GM21528 (cell line): Measurements from ENCODE around the gene FAM53A.
"Not testable (repeated sequence)": the region's sequence is repeated elsewhere in the genome, so short reads cannot be mapped to it uniquely, and the experiment has no call there.

Experiments
- ATAC-seq: cut with Tn5 transposase; IDR thresholded peaks from one replicate; pipeline ENCODE4 v1.9.1; 2021; ENCODE audit warnings: mild to moderate bottlenecking, moderate library complexity; ENCODE audit not compliant: unreplicated experiment, low FRiP score

The FAM53A gene

DNA sequence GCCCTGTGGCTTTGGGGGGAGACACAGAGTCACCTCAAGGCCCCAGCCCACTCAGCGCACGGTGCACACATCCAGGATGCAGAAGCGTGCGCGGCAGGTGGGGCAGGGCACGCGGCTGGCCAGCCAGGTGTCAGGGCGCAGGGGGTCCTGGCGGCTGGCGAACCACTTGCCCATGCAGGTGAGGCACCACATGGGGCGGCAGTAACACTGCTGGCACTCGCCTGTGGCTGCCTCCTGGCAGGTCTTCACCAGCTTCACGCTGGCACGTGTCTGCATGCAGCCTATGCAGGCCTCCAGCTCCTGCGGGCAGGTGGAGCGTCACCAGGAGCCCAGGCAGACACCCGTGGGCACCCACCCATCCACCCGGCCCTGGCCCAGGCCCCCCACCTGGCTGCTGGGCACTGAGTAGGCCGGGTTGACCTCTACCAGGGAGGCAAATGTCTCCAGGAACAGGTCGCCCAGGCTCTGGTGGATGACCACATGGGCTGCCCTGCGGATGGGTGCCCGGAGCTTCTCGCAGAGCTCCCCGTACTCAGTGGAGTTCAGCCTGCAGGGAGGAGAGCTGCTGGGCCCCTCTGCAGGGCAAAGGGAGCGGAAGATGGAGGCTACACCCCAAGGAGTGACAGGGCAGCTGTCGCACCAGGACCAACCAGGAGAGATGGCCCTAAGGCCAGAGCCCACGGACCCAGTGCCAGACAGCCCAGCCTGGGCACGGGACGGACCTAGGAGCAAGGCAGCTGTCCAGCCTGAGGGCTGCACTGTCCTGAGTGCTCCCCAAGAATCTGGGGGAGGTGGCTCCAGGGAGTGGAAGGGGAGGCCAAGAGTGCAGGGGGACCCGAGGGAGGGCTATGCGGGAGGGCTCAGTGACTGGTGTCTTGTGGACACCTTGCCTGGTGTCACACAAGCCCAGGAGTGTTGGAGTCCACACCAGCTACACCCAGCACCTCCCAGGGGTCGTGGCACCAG, 33.3 kb upstream of the FAM53A start:
- ATAC-seq = no peak

- no peak for ATAC-seq
Measured at GRCh38 chr4:1716065-1716945, 32.2 kb upstream of the FAM53A start.

GRCh38 chr4:1715002-1715758, 31.1 kb upstream of the FAM53A start:
- no peak for ATAC-seq

DNA sequence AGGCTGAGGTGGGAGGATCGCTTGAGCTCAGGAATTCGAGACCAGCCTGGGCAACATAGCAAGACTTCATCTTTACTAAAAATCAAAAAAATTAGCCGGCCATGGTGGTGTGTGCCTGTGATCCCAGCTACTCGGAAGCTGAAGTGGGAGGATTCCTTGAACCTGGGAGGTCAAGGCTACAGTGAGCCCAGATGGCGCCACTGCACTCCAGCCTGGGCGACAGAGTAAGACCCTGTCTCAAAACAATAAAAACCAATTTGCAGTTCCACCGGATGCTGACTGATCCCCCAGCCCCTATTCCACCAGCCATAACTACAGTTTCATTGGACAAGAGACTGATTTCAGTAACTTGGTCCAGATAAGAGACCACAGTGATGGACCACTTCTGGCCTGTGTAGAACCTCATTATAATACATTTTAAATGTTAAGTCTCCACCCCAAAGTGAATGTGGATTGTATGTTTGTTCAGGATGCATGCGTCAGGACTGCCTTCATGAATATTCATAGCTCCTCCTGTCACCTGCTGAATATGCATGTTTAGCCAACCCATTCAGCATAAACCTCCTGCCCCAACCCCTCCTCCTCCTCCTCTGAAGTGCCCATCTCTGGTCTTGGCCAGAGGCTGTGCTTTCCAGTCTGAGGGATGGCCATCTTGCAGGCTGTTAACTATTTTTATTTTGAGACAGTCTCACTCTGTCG, 30.3 kb upstream of the FAM53A start:
- ATAC-seq = no peak

DNA sequence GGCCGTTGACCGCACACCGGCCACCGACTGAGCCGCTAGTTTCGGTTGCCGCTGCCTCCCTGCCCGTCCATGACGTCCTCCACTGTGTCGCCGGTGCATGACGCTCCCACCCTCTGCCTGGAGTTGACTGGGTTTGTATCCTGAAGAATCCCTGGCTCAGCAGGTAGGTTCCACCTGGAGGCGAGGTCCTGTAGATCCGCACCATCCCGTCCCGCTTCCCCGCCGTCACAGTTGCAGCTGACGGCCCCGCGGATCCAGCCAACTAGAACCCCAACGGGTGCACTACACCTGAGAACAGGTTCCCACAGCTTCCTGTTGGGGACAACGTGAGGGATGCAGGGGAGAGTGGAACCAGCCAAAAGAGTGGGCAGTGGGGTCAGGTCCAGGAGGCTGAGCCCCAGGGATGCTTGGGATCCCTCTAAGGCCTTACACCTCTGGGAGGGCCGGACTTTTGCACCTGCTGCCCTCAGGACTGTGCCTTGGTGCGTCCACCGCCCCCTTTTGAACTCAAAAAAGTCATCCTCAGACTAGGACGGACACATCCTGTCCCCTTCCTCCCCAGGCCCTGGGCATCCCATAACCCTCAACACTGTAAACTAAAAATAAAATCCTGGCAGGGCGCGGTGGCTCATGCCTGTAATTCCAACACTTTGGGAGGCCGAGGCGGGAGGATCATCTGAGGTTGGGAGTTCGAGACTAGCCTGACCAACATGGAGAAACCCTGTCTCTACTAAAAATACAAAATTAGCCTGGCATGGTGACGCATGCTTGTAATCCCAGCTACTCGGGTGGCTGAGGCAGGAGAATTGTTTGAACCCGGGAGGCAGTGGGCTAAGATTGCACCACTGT, 29.1 kb upstream of the FAM53A start:
- peak; percentile 10 for ATAC-seq

DNA sequence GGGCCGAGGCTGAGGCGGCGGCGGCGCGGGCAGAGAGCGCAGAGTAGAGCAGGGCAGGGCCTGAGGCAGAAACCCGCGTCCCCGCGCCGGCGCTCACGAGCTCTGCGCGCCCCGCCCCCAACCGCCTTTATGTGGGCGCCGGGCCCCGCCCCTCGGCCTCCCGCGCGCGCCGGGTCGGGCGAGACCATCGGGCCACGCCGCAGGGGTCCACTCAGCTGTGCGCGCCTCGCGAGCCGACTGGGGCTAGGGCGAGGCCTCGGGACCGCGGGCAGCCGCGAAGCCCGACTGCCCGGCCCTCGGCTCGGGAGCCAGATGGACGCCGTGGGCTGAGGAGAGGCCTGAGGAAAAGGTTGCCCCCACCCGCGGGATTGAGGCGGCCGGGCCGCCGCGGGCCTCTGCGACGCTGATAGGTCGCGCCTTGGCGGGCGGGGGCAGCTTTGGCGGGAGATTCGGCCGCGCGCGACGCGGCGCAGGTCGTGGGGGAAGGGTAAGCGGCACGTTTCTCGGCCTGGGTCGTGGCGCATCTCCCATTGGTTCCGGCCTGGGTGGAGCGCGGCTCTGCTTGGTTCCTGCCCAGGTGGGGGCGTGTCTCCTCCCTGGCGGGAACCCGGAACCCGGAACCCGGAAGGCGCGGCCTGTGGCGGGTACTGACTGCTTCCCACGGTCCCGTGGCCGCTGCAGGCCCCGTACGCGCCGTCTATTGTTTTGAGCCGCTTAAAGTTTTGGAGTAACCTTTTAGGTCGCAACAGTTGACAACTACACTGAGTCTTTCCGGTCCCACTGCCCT, 28.3 kb upstream of the FAM53A start, which contains the start of gene SLBP:
Gene SLBP (minus strand): TSS at position 104 of the 787 bp plus-strand sequence. CDS start 131 bp downstream, outside the sequence.
- ATAC-seq = peak; percentile 70

DNA sequence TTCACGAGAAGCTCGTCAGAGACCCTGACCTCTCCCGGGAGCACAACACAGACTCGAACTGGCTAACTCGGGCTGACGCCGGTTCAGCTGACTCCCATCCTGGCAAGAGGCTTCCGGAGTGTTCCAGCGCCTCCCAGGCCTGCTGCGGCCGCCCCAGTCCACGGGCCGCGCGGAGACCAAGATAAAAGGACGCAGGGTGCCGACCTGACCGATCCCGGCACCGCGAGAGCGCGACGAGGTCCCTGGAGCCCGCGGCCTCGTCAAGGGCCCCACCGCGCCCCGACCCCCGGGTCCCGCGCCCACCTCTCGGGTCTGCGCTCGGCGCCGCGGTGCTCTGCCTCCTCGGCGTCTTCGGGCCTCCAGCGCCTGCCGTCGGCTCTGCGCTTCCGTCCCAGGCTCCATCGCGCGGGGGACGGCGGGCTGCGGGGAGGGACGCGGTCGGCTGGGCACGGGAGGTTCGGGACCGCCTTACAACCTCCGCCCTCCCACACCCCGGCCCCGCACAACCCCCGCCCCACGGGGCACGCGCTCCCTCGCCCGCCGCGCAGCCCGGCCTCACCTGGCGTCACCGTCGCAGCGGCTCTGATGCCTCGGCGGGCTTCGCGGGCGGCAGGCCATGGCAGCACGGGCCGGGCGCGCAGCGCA, 27.6 kb upstream of the FAM53A start:
- peak; percentile 21 for ATAC-seq

DNA sequence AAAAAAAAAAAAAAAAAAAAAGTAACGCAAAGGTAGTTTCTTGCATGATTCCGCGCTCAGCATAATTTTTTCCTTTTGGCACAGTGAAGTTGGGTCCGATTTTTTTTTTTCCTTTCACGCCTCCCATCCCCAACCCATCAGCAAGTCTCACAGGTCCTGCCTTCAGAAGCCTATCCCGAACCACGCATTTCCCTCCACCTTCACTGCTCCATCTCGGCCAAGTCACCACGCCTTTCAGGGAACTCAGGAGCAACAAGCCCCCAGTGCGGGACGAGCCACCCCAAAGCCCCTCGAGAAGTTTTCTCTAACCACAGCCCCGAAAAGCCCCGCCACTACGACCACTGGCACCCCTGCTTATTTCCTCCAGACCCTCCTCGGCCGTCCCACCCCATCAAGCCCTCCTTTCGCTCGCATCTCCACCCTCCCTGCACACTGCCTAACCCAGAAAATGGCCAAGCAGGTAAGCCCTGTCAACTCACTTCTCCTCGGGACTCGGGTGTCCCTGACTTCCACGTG, 27.0 kb upstream of the FAM53A start:
- no peak for ATAC-seq

DNA sequence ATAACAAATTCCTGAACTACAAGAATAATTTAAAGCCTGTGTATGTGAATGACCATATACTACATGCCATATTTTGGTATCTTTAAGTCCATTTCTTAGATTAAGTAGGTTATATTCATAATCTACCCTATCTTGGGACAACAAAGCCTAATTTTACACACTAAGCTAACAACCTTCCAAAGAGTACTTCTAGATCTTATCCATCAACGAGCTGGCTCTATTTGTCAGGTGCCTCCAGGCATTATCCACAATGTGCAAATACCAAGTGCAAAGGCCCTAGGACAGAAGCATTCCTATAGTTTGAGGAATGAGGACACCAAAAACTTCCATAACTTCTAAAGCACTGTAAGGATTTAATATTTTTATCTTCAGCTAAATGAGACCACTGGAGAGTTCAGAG, 24.5 kb upstream of the FAM53A start:
- no peak for ATAC-seq

- ATAC-seq = no peak
Measured at GRCh38 chr4:1706358-1706757, 22.2 kb upstream of the FAM53A start.

GRCh38 chr4:1705732-1706131, 21.6 kb upstream of the FAM53A start:
- ATAC-seq = no peak

GRCh38 chr4:1703867-1704266, 19.8 kb upstream of the FAM53A start:
- no peak for ATAC-seq

- not testable (repeated sequence) for ATAC-seq
Measured at GRCh38 chr4:1701671-1702070, 17.6 kb upstream of the FAM53A start.

- ATAC-seq = no peak
Measured at GRCh38 chr4:1695913-1696312, 11.8 kb upstream of the FAM53A start.

GRCh38 chr4:1693131-1693896, 9.2 kb upstream of the FAM53A start:
- ATAC-seq = no peak

DNA sequence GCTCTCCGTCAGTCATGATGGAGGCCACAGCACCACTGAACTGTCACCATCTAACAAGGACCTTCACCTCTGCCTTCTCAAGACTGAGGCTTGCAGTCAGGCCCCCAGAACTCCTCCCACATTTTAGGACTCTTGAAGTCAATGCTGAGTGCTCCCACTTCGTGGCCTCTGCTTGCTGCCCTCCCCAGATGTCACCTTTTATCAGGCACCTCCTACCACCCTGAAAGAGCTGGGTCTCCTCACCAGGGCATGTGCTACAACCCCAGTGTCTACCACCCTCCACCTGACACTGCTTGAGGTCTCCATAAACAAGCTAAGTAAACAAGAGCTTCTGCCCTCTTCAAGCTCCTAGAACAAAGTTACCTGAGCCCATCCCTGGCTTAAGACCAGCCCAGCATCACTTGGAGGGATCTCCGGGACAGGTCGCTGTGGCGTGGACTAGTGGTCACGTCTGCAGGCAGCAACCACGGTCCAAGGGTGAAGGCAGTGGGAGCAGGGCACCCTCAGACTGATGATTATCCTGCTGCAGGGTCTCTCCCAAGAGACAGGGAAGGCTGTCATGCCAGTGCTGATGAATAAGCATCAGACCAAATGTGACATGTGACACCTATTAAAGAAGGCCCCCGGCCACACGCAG, 7.7 kb upstream of the FAM53A start:
- ATAC-seq = no peak
